Measurements from ENCODE around the gene CEP192. TPM values are rescaled to one million over a fixed set of nuclear protein-coding genes. Genes with fewer than 3 reads are reported as not detected.

Gene CEP192
- total RNA-seq, 1 experiment from 2014 or later = 24.3 TPM

GRCh38 chr18:13145636-13146190 lies 154.6 kb downstream of the CEP192 start:
- Histone ChIP-seq H4K20me1 (ENCODE audit: insufficient read depth) (no peaks in the 10 kb centered on the region), H3K9me3 (ENCODE audit: control insufficient read depth in 1 of 2, insufficient read depth in 1 of 2, low read depth in 1 of 2, low read length in 2 of 2) (peaks cover 13 to 16% of the 10 kb centered on the region in 2 experiments; a peak in 2 of 4 replicates), H3K27ac (ENCODE audit: low read depth, low read length) (no peak overlapping the region), H3K4me1 (ENCODE audit: control insufficient read depth in 1 of 2, insufficient read depth in 2 of 2, low read length in 2 of 2) (no peaks in the 10 kb centered on the region), H3K27me3 (ENCODE audit: insufficient read depth, low read length) (no peaks in the 10 kb centered on the region), H3K4me3 (replicated peaks in 1 of 2; ENCODE audit: low read depth in 1 of 2, low read length in 2 of 2) (no peak overlapping the region), H3K36me3 (ENCODE audit: control insufficient read depth in 1 of 2, insufficient read depth in 2 of 2, low read length in 2 of 2) (no peaks in the 10 kb centered on the region), H3K4me2 (ENCODE audit: low read length) (no peak overlapping the region), H2AFZ (ENCODE audit: low read depth, low read length, poor library complexity, severe bottlenecking) (no peak overlapping the region), H3K9ac (ENCODE audit: low read length) (no peak overlapping the region), H3K79me2 (ENCODE audit: insufficient read depth, low read length) (no peaks in the 10 kb centered on the region), H3K9me2 (ENCODE audit: insufficient read depth) (no peaks in the 10 kb centered on the region)
- TF ChIP-seq ZNF274 (IDR thresholded peaks at IDR 0.05; ENCODE audit: low read depth, low read length) = no peak
- TF ChIP-seq SP1 (IDR thresholded peaks at IDR 0.05; ENCODE audit: low read depth) = no peak
- TF ChIP-seq ZBTB33 (IDR thresholded peaks at IDR 0.05; ENCODE audit: extremely low read depth, insufficient replicate concordance, low read length) = no peak
- no peak for TF ChIP-seq POLR2AphosphoS5 (IDR thresholded peaks at IDR 0.05; ENCODE audit: low read depth, low read length)
- TF ChIP-seq ZFX (IDR thresholded peaks at IDR 0.05) = no peak
- no peak for TF ChIP-seq SIN3A (IDR thresholded peaks at IDR 0.05; ENCODE audit: low read depth)
- TF ChIP-seq SRF (IDR thresholded peaks at IDR 0.05; ENCODE audit: low read depth) = no peak
- TF ChIP-seq CBX3 (IDR thresholded peaks at IDR 0.05; ENCODE audit: low read depth) = no peak
- TF ChIP-seq EZH2 (IDR thresholded peaks at IDR 0.05) = no peak
- TF ChIP-seq MAX (IDR thresholded peaks at IDR 0.05) = no peak
- no peak for TF ChIP-seq TCF7L2 (IDR thresholded peaks at IDR 0.05; ENCODE audit: borderline replicate concordance, extremely low read depth, insufficient read depth, insufficient read length)
- no TSS peak for BruUV-seq (replicated peaks)
- ATAC-seq = no peak
- ChIA-PET RAD21 (ENCODE audit: low non-redundant PET in 1 of 2, low total read pairs in 2 of 2, uncharacterized antibody in 2 of 2, unreplicated experiment in 2 of 2) (no interaction called here), CTCF (no interaction called here), POLR2A (no interaction called here)
- intact Hi-C loops (cut with micrococcal nuclease) = no loop called here
- no peak for DNase-seq (ENCODE audit: low read depth, low spot score)
